AG09319 (cell line): Measurements from ENCODE around the gene RBMXL3.
"Not testable (repeated sequence)": the region's sequence is repeated elsewhere in the genome, so short reads cannot be mapped to it uniquely, and the experiment has no call there.

Source experiments
- DNase-seq: peaks from one replicate; pipeline ENCODE4 v3.0.0-alpha.2; 2010; ENCODE audit warnings: low read depth; ENCODE audit errors: extremely low read depth
- TF ChIP-seq, protein P1 (sequence below): IDR thresholded peaks from 2 replicates; pipeline ENCODE4 v1.5.1; 2011; ENCODE audit warnings: low read depth, mild to moderate bottlenecking, inconsistent platforms, low read length, moderate library complexity

RBMXL3 gene

DNA sequence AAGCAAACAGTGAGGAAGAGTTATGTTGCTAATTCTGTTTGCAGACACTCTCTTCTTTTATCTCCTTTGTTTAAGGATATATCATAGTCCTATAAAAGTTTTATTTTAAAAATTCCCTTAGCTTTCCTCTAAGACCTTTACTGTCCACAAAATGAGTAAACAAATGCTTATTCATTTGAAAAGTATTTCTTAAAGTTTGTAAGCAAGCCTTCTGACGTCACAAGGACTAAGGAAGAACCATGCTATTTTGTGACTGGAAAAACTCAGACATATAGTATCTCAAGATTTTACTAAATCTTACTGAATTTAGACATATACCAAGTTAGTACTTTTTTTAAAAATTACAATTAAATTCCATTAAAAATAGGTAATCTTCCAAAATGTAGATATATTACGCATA, 5.2 kb upstream of the RBMXL3 start:
- TF ChIP-seq, protein P1, sequence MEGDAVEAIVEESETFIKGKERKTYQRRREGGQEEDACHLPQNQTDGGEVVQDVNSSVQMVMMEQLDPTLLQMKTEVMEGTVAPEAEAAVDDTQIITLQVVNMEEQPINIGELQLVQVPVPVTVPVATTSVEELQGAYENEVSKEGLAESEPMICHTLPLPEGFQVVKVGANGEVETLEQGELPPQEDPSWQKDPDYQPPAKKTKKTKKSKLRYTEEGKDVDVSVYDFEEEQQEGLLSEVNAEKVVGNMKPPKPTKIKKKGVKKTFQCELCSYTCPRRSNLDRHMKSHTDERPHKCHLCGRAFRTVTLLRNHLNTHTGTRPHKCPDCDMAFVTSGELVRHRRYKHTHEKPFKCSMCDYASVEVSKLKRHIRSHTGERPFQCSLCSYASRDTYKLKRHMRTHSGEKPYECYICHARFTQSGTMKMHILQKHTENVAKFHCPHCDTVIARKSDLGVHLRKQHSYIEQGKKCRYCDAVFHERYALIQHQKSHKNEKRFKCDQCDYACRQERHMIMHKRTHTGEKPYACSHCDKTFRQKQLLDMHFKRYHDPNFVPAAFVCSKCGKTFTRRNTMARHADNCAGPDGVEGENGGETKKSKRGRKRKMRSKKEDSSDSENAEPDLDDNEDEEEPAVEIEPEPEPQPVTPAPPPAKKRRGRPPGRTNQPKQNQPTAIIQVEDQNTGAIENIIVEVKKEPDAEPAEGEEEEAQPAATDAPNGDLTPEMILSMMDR, result no peak
- DNase-seq, result no peak

DNA sequence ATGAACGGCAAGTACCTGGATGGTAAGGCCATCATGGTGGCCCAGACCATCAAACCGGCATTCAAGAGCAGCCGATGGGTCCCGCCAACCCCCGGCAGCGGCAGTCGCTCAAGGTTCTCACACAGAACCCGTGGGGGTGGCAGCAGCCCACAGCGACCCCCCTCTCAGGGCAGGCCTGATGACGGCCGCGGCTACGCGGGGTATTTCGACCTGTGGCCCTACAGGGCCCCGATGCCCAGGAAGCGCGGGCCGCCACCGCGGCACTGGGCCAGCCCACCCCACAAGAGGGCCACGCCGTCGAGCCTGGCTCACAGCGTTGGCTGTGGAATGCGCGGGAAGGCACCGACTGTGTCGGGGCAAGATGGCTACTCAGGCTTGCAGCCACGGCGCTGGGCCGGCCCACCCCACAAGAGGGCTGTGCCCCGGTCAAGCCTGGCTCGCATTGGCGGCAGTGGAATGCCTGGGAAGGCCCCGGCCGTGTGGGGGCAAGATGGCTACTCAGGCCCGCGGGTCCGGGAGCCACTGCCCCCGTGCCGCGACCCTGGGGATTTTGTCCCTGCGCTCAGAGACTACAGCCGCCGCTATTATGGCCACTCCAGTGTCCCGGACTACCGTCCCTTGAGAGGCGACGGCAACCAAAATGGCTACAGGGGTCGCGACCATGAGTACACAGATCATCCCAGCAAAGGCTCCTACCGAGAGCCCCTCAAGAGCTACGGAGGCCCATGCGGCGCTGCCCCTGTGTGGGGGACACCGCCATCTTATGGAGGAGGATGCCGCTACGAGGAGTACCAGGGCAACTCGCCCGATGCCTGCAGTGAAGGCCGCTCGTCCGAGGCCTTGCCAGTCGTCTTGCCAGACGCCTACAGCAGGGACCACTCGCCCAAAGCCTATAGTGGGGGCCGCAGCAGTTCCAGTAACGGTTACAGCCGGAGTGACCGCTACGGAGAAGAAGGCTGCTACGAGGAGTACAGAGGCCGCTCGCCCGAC, 731 bp downstream of the RBMXL3 start:
- TF ChIP-seq, protein P1, result no peak
- no peak for DNase-seq

DNA sequence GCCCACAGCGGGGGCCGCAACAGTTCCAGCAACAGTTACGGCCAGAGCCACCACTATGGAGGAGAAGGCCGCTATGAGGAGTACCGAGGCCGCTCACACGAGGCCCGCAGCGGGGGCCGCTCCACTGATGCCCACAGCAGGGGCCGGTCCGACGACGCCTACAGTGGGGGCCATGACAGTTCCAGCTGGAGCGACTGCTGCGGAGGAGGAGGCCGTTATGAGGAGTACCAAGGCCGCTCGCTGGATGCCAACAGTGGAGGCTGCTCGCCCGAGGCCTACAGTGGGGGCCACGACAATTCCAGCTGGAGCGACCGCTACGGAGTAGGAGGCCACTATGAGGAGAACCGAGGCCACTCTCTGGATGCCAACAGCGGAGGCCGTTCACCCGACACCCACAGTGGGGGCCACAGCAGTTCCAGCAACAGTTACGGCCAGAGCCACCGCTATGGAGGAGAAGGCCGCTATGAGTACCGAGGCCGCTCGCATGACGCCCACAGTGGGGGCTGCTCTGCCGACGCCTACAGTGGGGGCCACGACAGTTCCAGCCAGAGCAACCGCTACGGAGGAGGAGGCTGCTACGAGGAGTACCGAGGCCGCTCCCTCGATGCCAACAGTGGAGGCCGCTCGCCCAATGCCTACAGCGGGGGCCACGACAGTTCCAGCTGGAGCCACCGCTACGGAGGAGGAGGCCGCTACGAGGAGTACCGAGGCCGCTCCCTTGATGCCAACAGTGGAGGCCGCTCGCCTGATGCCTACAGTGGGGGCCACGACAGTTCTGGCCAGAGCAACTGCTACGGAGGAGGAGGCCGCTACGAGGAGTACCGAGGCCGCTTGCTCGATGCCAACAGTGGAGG, 1.7 kb downstream of the RBMXL3 start:
- no peak for DNase-seq
- TF ChIP-seq, protein P1, result no peak

DNA sequence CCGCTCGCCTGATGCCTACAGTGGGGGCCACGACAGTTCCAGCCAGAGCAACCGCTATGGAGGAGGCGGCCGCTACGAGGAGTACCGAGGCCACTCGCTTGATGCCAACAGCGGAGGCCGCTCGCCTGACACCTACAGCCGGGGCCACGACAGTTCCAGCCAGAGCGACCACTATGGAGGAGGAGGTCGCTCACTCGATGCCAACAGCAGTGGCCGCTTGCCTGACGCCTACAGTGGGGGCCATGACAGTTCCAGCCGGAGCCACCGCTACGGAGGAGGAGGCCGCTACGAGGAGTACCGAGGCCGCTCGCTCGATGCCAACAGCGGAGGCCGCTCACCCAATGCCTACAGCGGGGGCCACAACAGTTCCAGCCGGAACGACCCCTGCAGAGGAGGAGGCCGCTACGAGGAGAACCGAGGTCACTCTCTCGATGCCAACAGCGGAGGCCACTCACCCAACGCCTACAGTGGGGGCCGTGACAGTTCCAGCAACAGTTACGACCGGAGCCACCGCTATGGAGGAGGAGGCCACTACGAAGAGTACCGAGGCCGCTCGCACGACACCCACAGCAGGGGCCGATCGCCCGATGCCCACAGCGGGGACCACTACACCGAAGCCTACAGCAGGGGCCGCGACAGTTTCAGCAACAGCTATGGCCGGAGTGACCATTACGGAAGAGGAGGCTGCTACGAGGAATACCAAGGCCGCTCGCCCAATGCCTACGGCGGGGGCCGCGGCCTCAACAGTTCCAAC, 2.5 kb downstream of the RBMXL3 start:
- no peak for DNase-seq
- TF ChIP-seq, protein P1, result no peak

- DNase-seq, result no peak
- TF ChIP-seq, protein P1, result no peak
These were observed 3.1 kb downstream of the RBMXL3 start for GRCh38 chrX:115192244-115192700.

GRCh38 chrX:115204040-115204439, 14.8 kb downstream of the RBMXL3 start:
- DNase-seq, result no peak
- TF ChIP-seq, protein P1, result no peak

DNA sequence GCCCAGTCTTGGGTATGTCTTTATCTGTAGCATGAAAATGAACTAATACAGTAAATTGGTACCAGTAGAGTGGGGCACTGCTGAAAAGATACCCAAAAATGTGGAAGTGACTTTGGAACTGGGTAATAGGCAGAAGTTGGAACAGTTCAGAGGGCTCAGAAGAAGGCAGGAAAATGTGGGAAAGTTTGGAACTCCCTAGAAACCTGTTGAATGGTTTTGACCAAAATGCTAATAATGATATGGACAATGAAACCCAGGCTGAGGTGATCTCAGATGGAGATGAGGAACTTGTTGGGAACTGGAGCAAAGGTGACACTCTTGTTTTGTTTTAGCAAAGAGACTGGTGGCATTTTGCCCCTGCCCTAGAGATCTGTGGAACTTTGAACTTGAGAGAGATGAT, 20.3 kb downstream of the RBMXL3 start:
- DNase-seq, result not testable (repeated sequence)
